OCI-LY1 (cell line): Measurements from ENCODE around the gene CD96.

Experiments
- H2AFZ ChIP-seq: fragments of 200-600 bp; sonication (generic), shearing (Covaris generic); 2 replicates; pipeline ENCODE4 v1.6.0; 2014; ENCODE audit warnings: antibody characterized with exemption, mild to moderate bottlenecking, low read length
- H3F3A ChIP-seq: fragments of 200-600 bp; sonication (generic), shearing (Covaris generic); 2 replicates; pipeline ENCODE4 v1.6.0; 2014; ENCODE audit warnings: mild to moderate bottlenecking, antibody characterized with exemption, low read length, moderate library complexity; ENCODE audit not compliant: insufficient read depth
- H3K27ac ChIP-seq: fragments of 200-600 bp; sonication (generic); 2 replicates; pipeline ENCODE4 v1.5.1; 2014; ENCODE audit warnings: low read length, mixed run types, mild to moderate bottlenecking, low read depth; ENCODE audit not compliant: poor library complexity, severe bottlenecking
- H3K27me3 ChIP-seq: fragments of 200-600 bp; sonication (generic); 2 replicates; pipeline ENCODE4 v1.6.0; 2014; ENCODE audit warnings: antibody characterized with exemption, mild to moderate bottlenecking, low read length, moderate library complexity; ENCODE audit not compliant: insufficient read depth
- H3K36me3 ChIP-seq: fragments of 200-600 bp; sonication (generic); 2 replicates; pipeline ENCODE4 v1.6.1; 2014; ENCODE audit warnings: mild to moderate bottlenecking, antibody characterized with exemption, low read length, moderate library complexity, mixed read lengths; ENCODE audit not compliant: insufficient read depth
- H3K4me1 ChIP-seq: fragments of 200-600 bp; sonication (generic); 2 replicates; pipeline ENCODE4 v1.5.1; 2014; ENCODE audit warnings: mild to moderate bottlenecking, low read length, moderate library complexity; ENCODE audit not compliant: insufficient read depth, severe bottlenecking
- H3K4me2 ChIP-seq: fragments of 200-600 bp; sonication (generic), shearing (Covaris generic); 2 replicates; pipeline ENCODE4 v1.6.1; 2014; ENCODE audit warnings: low read length
- H3K4me3 ChIP-seq: fragments of 200-600 bp; sonication (generic); 2 replicates; pipeline ENCODE4 v1.5.1; 2014; ENCODE audit warnings: low read length, low read depth, mild to moderate bottlenecking, mixed read lengths; ENCODE audit not compliant: poor library complexity, severe bottlenecking
- H3K79me2 ChIP-seq: fragments of 200-600 bp; shearing (Covaris generic); 2 replicates; pipeline ENCODE4 v1.6.1; 2016; ENCODE audit warnings: mixed run types, low read length, mixed read lengths; ENCODE audit not compliant: insufficient read depth
- H3K9ac ChIP-seq: fragments of 200-600 bp; sonication (generic), shearing (Covaris generic); 2 replicates; pipeline ENCODE4 v1.6.1; 2014; ENCODE audit warnings: mild to moderate bottlenecking, low read length, mixed read lengths
- H3K9me2 ChIP-seq: fragments of 200-600 bp; sonication (generic), shearing (Covaris generic); 2 replicates; pipeline ENCODE4 v1.6.1; 2014; ENCODE audit warnings: low read depth, mild to moderate bottlenecking, low read length, mixed read lengths
- H3K9me3 ChIP-seq: fragments of 200-600 bp; shearing (Covaris generic); 2 replicates; pipeline ENCODE4 v1.6.1; 2014; ENCODE audit warnings: low read length, mixed read lengths
- H4K20me1 ChIP-seq: fragments of 200-600 bp; sonication (generic), shearing (Covaris generic); 2 replicates; pipeline ENCODE4 v1.6.0; 2016; ENCODE audit warnings: mild to moderate bottlenecking, low read length; ENCODE audit not compliant: insufficient read depth
- CTCF ChIP-seq: fragments of 200-600 bp; sonication (generic), shearing (Covaris generic); IDR thresholded peaks from 2 replicates; pipeline ENCODE4 v1.5.1; 2017; ENCODE audit warnings: mild to moderate bottlenecking, antibody characterized with exemption, low read length, moderate library complexity, mixed read lengths
- EZH2 ChIP-seq: fragments of 200-600 bp; sonication (generic), shearing (Covaris generic); IDR thresholded peaks from 2 replicates; pipeline ENCODE4 v1.8.0; 2017; ENCODE audit warnings: borderline replicate concordance, mixed run types, mild to moderate bottlenecking, antibody characterized with exemption, low read length, moderate library complexity, mixed read lengths

Gene CD96

GRCh38 chr3:111648991-111649579 lies 107.1 kb downstream of the CD96 start:
- no peaks in the 10 kb centered on the region for H3K9me3 ChIP-seq
- H3K4me3 ChIP-seq = no peak overlapping the region
- no peaks in the 10 kb centered on the region for H3K36me3 ChIP-seq
- no peaks in the 10 kb centered on the region for H3K79me2 ChIP-seq
- H3K4me1 ChIP-seq = no peaks in the 10 kb centered on the region
- H3K9me2 ChIP-seq = no peaks in the 10 kb centered on the region
- no peak overlapping the region for H3K4me2 ChIP-seq
- H3K9ac ChIP-seq = no peak overlapping the region
- TF ChIP-seq CTCF = no peak
- no peak for TF ChIP-seq EZH2
- no peaks in the 10 kb centered on the region for H3K27me3 ChIP-seq
- H3K27ac ChIP-seq = no peak overlapping the region
- no peak overlapping the region for H2AFZ ChIP-seq
- no peaks in the 10 kb centered on the region for H3F3A ChIP-seq
- no peaks in the 10 kb centered on the region for H4K20me1 ChIP-seq

GRCh38 chr3:111650378-111651275 lies 108.6 kb downstream of the CD96 start:
- TF ChIP-seq EZH2 = no peak
- TF ChIP-seq CTCF = no peak
- no peak overlapping the region for H2AFZ ChIP-seq
- H3K9ac ChIP-seq = no peak overlapping the region
- H4K20me1 ChIP-seq = no peaks in the 10 kb centered on the region
- no peak overlapping the region for H3K4me3 ChIP-seq
- no peaks in the 10 kb centered on the region for H3K36me3 ChIP-seq
- H3K4me1 ChIP-seq = no peaks in the 10 kb centered on the region
- no peaks in the 10 kb centered on the region for H3F3A ChIP-seq
- H3K27ac ChIP-seq = no peak overlapping the region
- no peaks in the 10 kb centered on the region for H3K9me2 ChIP-seq
- H3K9me3 ChIP-seq = no peaks in the 10 kb centered on the region
- no peaks in the 10 kb centered on the region for H3K79me2 ChIP-seq
- H3K4me2 ChIP-seq = no peak overlapping the region
- H3K27me3 ChIP-seq = no peaks in the 10 kb centered on the region

- Histone ChIP-seq H3K4me1 (no peaks in the 10 kb centered on the region), H3F3A (no peaks in the 10 kb centered on the region), H3K79me2 (no peaks in the 10 kb centered on the region), H3K9me3 (no peaks in the 10 kb centered on the region), H3K36me3 (no peaks in the 10 kb centered on the region), H3K9me2 (no peaks in the 10 kb centered on the region), H3K9ac (no peak overlapping the region), H3K27me3 (no peaks in the 10 kb centered on the region), H3K4me2 (no peak overlapping the region), H4K20me1 (no peaks in the 10 kb centered on the region), H2AFZ (no peak overlapping the region), H3K4me3 (no peak overlapping the region), H3K27ac (no peak overlapping the region)
- no peak for TF ChIP-seq EZH2
- TF ChIP-seq CTCF = no peak
Observed at GRCh38 chr3:111652492-111653180, 110.6 kb downstream of the CD96 start.
